GM19043 (cell line): ENCODE measurements around the gene PROM2.

Experiments used
- ATAC-seq: cut with Tn5 transposase; IDR thresholded peaks from one replicate; pipeline ENCODE4 v1.9.1; 2021; ENCODE audit warnings: low read depth; ENCODE audit not compliant: unreplicated experiment

The PROM2 gene

GRCh38 chr2:95283562-95283961 is 9.3 kb downstream of the PROM2 start:
- ATAC-seq: no peak

DNA sequence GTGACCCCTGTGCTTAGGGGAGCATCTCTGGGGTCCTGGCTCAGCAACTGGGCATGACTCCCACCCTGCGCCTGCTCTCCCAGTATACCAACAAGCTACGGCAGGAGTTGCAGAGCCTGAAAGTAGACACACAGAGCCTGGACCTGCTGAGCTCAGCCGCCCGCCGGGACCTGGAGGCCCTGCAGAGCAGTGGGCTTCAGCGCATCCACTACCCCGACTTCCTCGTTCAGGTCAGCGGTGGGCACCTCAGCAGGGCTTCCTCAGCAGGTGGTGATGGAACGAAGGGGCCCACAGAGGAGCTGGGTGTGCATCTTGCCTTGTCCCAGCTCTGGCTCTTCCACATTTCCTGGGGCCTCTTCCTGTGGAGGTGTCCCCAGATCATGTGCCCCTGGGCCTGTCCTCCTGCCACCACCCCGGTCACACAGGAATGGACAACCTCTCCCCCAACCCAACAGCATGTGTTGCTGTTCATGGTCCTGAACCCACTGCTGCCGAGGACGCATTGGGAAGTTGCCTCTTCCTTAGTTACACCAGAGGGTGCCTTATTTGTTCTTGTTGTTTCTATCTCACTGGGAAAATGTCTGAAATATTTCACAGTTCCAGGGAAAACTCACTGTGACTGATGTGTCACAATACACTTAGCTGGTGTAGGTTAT is 10.8 kb downstream of the PROM2 start:
- no peak for ATAC-seq

DNA sequence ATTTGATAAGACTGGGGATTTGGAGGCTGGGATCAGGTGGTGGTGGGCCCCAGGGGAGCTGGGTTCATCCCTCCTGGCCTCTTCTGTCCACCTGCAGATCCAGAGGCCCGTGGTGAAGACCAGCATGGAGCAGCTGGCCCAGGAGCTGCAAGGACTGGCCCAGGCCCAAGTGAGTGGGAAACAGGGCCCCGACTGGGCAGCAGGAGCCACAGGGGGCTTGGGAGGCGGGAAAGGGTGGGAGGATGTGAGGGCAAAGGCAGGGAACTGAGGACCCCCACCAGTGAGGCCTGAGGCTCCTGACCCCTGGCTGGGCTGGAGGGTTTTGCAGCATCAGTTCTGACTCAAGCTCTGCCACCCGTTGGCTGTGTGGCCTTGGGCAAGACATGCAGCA is 11.3 kb downstream of the PROM2 start:
- no peak for ATAC-seq

GRCh38 chr2:95287336-95287735 is 13.1 kb downstream of the PROM2 start:
- no peak for ATAC-seq

DNA sequence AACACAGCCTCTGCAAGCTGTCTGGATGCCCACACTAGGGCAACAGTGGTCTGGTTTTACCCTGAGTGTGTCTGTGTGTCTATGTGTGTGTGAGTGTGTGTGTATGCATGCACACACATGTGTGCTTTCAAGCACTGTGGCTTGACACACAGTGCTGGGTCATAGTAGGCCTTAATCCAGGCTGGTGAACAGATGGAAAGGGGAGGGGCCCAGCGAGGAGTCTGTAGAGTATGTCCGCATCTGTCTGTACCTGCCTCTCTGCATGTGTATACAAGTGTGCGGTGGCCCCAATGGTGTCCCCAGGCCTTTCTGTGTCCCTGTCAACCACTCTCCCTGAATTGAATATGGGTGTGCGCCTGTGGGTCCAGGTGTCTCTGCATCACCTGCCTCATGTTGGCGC is 13.6 kb downstream of the PROM2 start:
- no peak for ATAC-seq

DNA sequence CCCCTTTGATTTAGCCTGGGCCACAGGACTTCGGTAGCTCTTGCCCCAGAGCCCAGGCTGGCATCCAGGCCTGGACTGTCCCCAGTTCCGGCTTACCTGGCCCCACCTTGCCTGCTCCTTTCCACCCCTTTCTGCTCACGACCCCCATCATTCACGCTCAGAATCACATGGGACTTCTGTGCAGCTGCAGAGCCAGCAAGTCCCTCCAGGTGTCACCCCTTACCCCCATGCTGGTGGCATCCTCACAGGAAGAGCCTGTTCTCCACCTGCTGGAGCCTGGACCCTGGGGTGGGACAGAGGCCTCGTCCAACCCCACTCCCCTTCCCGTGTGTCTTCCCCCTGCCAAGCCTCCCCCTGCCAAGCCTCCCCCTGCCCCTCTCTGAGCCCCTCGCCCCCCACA is 15.0 kb downstream of the PROM2 start:
- ATAC-seq: no peak

GRCh38 chr2:95291222-95291621 is 17.0 kb downstream of the PROM2 start:
- ATAC-seq: no peak

GRCh38 chr2:95292623-95293260 is 18.5 kb downstream of the PROM2 start:
- ATAC-seq: no peak

GRCh38 chr2:95294579-95295250 is 20.5 kb downstream of the PROM2 start:
- ATAC-seq: no peak

- ATAC-seq: no peak
Measured at GRCh38 chr2:95295376-95295775, 21.1 kb downstream of the PROM2 start.

DNA sequence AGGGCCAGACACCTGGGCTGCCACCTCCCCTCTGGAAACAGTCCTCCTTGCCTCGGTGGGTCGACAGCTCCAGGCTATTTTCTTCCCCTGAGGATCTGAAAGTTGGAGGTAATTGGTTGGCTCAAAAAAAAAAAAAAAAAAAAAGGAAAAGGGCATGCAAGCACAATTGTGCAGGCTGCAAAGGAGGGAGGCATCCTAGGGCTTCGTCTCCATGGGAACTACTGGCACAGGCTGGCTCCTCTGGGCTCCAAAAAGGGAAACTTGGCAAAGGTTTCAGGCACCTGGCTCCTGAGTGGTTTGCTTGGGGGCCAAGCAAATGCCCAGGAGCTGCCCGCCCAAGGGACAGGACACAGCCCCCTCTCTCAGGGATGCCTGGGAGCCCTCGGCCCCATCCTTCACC is 21.8 kb downstream of the PROM2 start:
- ATAC-seq: no peak

DNA sequence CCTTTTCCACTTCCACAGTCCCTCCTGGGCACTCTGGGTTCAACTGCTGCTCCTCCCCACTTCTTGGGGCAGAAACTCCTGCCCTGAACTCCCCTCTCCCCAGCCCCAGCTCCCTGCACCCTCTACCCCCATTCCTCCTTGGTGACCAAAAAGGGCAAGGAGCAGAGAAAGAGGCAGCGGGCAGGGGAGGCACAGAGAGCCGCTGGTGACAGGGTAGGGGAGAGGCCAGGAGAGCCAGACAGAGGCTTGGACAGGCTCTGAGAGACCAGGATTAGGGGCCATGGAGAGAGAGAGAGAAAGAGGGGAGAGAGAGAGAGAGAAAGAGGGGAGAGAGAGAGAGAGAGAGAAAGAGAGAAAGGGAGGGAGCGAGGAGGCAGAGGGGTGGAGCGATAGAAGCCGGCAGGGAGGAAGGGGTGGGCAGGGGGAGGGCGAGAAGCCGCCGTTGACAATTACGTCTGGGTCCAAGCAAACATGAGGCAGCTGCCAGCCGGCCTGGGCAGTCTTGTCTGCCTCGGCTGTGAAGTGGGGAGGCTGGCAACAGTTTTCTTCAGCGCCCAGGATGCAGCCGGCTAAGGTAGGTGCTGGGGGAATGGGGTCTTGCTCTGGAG is 22.7 kb downstream of the PROM2 start, which contains the start of gene KCNIP3:
TSS of gene KCNIP3 (plus strand) at position 468 of the 608 bp plus-strand sequence. CDS start at position 560, 92 bp downstream.
- no peak for ATAC-seq

- ATAC-seq: no peak
Measured at GRCh38 chr2:95297639-95298395, 23.6 kb downstream of the PROM2 start.

GRCh38 chr2:95298486-95299111 is 24.4 kb downstream of the PROM2 start:
- ATAC-seq: no peak

DNA sequence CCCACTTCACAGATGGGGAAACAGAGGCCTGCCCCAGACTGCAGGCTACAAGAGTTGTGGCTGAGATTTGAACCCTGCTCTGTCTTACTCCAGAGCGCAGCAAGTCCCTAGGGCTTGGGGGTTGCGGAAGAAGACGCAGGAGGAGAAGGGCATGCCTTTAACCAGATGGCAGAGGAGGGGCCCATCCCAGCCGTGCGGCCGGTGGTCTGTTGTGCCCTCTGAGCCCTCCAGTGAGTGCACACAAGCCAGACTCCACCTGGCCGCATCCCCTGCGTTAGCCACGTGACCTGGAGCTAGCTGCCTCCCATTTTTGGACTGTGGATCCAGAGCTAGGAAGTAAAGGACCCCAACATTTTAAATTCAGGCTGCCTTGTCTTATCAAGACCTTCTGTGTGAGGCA is 25.7 kb downstream of the PROM2 start:
- ATAC-seq: no peak

DNA sequence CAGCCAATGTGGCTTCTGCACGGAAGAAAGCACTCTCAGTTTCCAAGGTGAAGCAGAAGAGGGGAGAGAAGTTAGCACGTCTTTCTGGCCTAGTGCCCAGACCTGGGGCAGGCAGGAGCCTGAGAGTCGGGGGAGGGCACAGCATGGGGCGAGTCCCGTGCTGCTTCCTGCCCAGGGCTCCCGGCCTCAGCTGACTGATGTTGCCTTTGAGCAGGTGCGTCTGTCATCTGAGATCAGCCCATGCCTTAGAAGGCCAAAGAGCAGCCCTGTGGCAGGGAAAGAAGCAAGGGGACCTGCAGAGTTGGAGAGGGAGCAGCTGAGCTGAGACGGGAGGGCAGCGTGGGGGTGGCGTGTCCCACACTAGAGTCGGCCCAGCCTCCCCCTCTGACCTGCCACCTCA is 26.2 kb downstream of the PROM2 start:
- ATAC-seq: no peak

DNA sequence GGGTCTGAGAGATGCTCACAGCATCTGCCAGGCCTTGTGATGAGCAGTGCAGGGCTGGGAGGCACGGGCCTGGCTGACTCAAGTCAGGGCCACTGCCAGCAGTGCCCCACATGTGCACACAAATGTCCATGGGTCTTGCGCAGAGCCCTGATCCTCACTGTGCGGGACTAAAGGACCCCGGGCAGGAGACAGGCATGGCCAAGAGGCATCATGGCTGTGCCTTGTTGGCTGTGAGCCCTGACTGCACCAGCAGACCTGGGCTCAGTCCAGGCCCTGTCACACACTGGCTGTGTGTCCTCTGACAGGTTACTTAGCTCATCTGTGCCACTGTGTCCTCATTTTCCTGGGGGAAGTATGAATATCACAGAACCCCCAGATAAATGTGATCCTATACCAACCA is 26.9 kb downstream of the PROM2 start:
- no peak for ATAC-seq

- no peak for ATAC-seq
Measured at GRCh38 chr2:95301876-95302641, 27.8 kb downstream of the PROM2 start.

DNA sequence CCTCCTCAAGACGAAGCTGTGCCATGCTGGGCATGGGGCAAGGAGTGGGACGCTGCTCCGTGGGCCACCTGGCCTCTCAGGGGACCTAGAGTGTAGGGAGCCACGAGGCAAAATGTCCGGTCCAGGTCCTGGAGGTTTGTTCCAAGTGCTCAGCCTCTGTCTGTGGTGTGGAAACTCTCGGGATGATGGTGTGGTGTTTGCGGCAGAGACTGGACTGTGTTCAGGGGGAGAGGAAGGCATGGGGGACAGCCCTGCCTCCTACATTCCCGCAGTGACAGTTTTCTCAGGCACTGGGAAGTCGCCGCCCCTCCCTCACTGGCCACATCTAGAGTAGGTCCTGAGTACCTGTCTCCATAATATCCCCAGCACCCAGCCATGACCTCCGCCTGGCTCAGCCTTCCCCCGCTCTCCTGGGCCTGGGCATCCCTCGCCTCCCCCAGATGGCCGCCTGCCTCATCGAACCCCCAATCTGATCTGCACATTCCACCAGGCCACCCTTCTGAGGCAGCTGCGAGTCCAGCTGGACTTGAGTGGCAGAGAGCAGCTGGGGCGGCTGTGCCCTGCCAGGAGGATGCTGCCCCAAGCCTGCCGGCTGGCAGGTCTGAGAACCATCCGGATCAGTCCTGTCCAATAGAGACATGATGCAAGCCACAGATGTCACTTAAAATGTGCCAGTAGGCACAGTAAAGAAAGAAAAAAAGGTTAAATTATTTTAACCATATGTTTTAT is 29.1 kb downstream of the PROM2 start:
- ATAC-seq: no peak
